ENCODE measurements around the gene RGS12.

Gene RGS12

GRCh38 chr4:3257103-3257555 is 35.7 kb upstream of the RGS12 start:
- POLR2A ChIA-PET: interaction anchor here (1.2 kb wide), 1 partner anchor 10 kb away, joined by 3 read pairs; no protein-coding TSS in a partner anchor
- CTCF ChIA-PET: interaction anchor here (1.2 kb wide), 1 partner anchor 13 kb away, joined by 4 read pairs; no protein-coding TSS in a partner anchor
- no peak for TF ChIP-seq L3MBTL2 (conservative IDR thresholded peaks at IDR 0.05)
- no peak for TF ChIP-seq SUZ12 (IDR thresholded peaks at IDR 0.05)
- no peak for TF ChIP-seq HDGF (IDR thresholded peaks at IDR 0.05; ENCODE audit: borderline replicate concordance)
- no peak for TF ChIP-seq BHLHE40 (IDR thresholded peaks at IDR 0.05; ENCODE audit: borderline replicate concordance)
- DNase-seq (ENCODE audit: extremely low spot score): no peak

GRCh38 chr4:3257556-3258482 is 35.0 kb upstream of the RGS12 start:
- ChIA-PET CTCF (interaction anchor here (1.2 kb wide), 1 partner anchor 14 kb away, joined by 4 read pairs; no protein-coding TSS in a partner anchor), POLR2A (interaction anchor here (1.2 kb wide), 1 partner anchor 11 kb away, joined by 3 read pairs; no protein-coding TSS in a partner anchor)
- TF ChIP-seq LEF1 (IDR thresholded peaks at IDR 0.05; ENCODE audit: borderline replicate concordance) (no peak), NFRKB (IDR thresholded peaks at IDR 0.05) (no peak), FOXA1 (IDR thresholded peaks at IDR 0.05) (no peak)
- DNase-seq (ENCODE audit: extremely low spot score): no peak

GRCh38 chr4:3261411-3262207 is 31.2 kb upstream of the RGS12 start:
- CTCF ChIA-PET: no interaction called here
- TF ChIP-seq PKNOX1 (IDR thresholded peaks at IDR 0.05) (no peak), FOXM1 (IDR thresholded peaks at IDR 0.05; ENCODE audit: borderline replicate concordance) (no peak), FOXA1 (IDR thresholded peaks at IDR 0.05) (no peak)
- no peak for DNase-seq (ENCODE audit: extremely low spot score)
- POLR2A ChIA-PET: no interaction called here

- no peak for DNase-seq (ENCODE audit: extremely low spot score)
- ChIA-PET CTCF (interaction anchor here (0.6 kb wide), 1 partner anchor 1530 kb away, joined by 3 read pairs; no protein-coding TSS in a partner anchor), POLR2A (no interaction called here)
- TF ChIP-seq NFRKB (IDR thresholded peaks at IDR 0.05) (no peak), BHLHE40 (IDR thresholded peaks at IDR 0.05; ENCODE audit: borderline replicate concordance) (no peak)
Observed at GRCh38 chr4:3262208-3263052, 30.4 kb upstream of the RGS12 start.

- ChIA-PET CTCF (interaction anchor here (0.6 kb wide), 1 partner anchor 1529 kb away, joined by 3 read pairs; no protein-coding TSS in a partner anchor), POLR2A (no interaction called here)
- no peak for TF ChIP-seq SP1 (IDR thresholded peaks at IDR 0.05)
- TF ChIP-seq BHLHE40 (IDR thresholded peaks at IDR 0.05; ENCODE audit: borderline replicate concordance): no peak
- no peak for TF ChIP-seq SUZ12 (IDR thresholded peaks at IDR 0.05)
- no peak for TF ChIP-seq CTBP1 (IDR thresholded peaks at IDR 0.05; ENCODE audit: borderline replicate concordance)
- TF ChIP-seq PKNOX1 (IDR thresholded peaks at IDR 0.05): no peak
- TF ChIP-seq FOXA1 (IDR thresholded peaks at IDR 0.05): no peak
- no peak for DNase-seq (ENCODE audit: extremely low spot score)
Observed at GRCh38 chr4:3263053-3263875, 29.6 kb upstream of the RGS12 start.

- no peak for TF ChIP-seq SUZ12 (IDR thresholded peaks at IDR 0.05)
- TF ChIP-seq HDGF (IDR thresholded peaks at IDR 0.05; ENCODE audit: borderline replicate concordance): no peak
- no peak for TF ChIP-seq FOXM1 (IDR thresholded peaks at IDR 0.05; ENCODE audit: borderline replicate concordance)
- TF ChIP-seq LEF1 (IDR thresholded peaks at IDR 0.05; ENCODE audit: borderline replicate concordance): no peak
- TF ChIP-seq L3MBTL2 (conservative IDR thresholded peaks at IDR 0.05): no peak
- no peak for TF ChIP-seq SP1 (IDR thresholded peaks at IDR 0.05)
- no peak for TF ChIP-seq BHLHE40 (IDR thresholded peaks at IDR 0.05; ENCODE audit: borderline replicate concordance)
- no peak for TF ChIP-seq CTBP1 (IDR thresholded peaks at IDR 0.05; ENCODE audit: borderline replicate concordance)
- no peak for TF ChIP-seq PKNOX1 (IDR thresholded peaks at IDR 0.05)
- TF ChIP-seq NFRKB (IDR thresholded peaks at IDR 0.05): no peak
- no peak for TF ChIP-seq ZNF384 (IDR thresholded peaks at IDR 0.05)
- TF ChIP-seq FOXA1 (IDR thresholded peaks at IDR 0.05): no peak
- TF ChIP-seq ELF4 (IDR thresholded peaks at IDR 0.05): no peak
- TF ChIP-seq FOXK2 (IDR thresholded peaks at IDR 0.05): no peak
- TF ChIP-seq ARNT (IDR thresholded peaks at IDR 0.05): no peak
- ChIA-PET POLR2A (no interaction called here), CTCF (no interaction called here)
Observed at GRCh38 chr4:3263876-3264193, 29.0 kb upstream of the RGS12 start.

More at GRCh38 chr4:3263876-3264193, 29.0 kb upstream of the RGS12 start:
- no peak for DNase-seq (ENCODE audit: extremely low spot score)
